DND-41 (cell line): Measurements from ENCODE around the gene RBM25.
A peak's percentile ranks its signal among the peaks of the same experiment; 100 is the strongest.

Experiments used
- ATAC-seq: fragments of 200-7000 bp; cut with Tn5 transposase; 3 replicates; pipeline ENCODE4 v1.9.1; 2021; ENCODE audit warnings: low read depth; ENCODE audit not compliant: insufficient read depth
- DNase-seq: peaks from one replicate; pipeline ENCODE4 v3.0.0-alpha.2; 2020
- H2AFZ ChIP-seq: 2 replicates; pipeline ENCODE4 v1.6.0; 2012; ENCODE audit warnings: low read depth, low read length
- H3K27ac ChIP-seq: 2 replicates; pipeline ENCODE4 v1.5.1; 2012; ENCODE audit warnings: low read length, inconsistent platforms
- H3K27me3 ChIP-seq: fragments of 200-600 bp; sonication (generic); 2 replicates; pipeline ENCODE4 v1.6.0; 2012; ENCODE audit warnings: low read length, mild to moderate bottlenecking, inconsistent platforms; ENCODE audit not compliant: insufficient read depth, poor library complexity
- H3K36me3 ChIP-seq: 2 replicates; pipeline ENCODE4 v1.5.1; 2012; ENCODE audit warnings: low read length, inconsistent platforms; ENCODE audit not compliant: insufficient read depth
- H3K4me1 ChIP-seq: 2 replicates; pipeline ENCODE4 v1.5.1; 2012; ENCODE audit warnings: mild to moderate bottlenecking, low read length; ENCODE audit not compliant: insufficient read depth
- H3K4me2 ChIP-seq: 2 replicates; pipeline ENCODE4 v1.6.0; 2012; ENCODE audit warnings: mild to moderate bottlenecking, moderate library complexity, low read length, inconsistent platforms; ENCODE audit not compliant: insufficient read depth
- H3K4me3 ChIP-seq, 2 experiments: fragments of 200-600 bp in 1 of 2; shearing (Covaris generic) in 1 of 2; 2 replicates each; pipeline ENCODE4 v1.5.1; 2012 to 2016; ENCODE audit warnings: inconsistent platforms in 2 of 2, low read length in 2 of 2, mild to moderate bottlenecking in 2 of 2, low read depth in 1 of 2, moderate library complexity in 1 of 2
- H3K79me2 ChIP-seq: 2 replicates; pipeline ENCODE4 v1.6.0; 2012; ENCODE audit warnings: low read length, inconsistent platforms; ENCODE audit not compliant: insufficient read depth
- H3K9ac ChIP-seq: 2 replicates; pipeline ENCODE4 v1.6.0; 2012; ENCODE audit warnings: low read depth, mild to moderate bottlenecking, inconsistent platforms, low read length, moderate library complexity
- H3K9me3 ChIP-seq: 2 replicates; pipeline ENCODE4 v1.5.1; 2012; ENCODE audit warnings: low read length, moderate library complexity, mild to moderate bottlenecking, inconsistent platforms; ENCODE audit not compliant: insufficient read depth, severe bottlenecking
- H4K20me1 ChIP-seq: 2 replicates; pipeline ENCODE4 v1.6.0; 2012; ENCODE audit warnings: low read length; ENCODE audit not compliant: insufficient read depth
- CTCF ChIP-seq: IDR thresholded peaks from 2 replicates; pipeline ENCODE4 v1.5.1; 2012; ENCODE audit warnings: borderline replicate concordance, low read length, moderate library complexity, mild to moderate bottlenecking; ENCODE audit not compliant: poor library complexity, severe bottlenecking; ENCODE audit errors: extremely low read depth
- EZH2 ChIP-seq: IDR thresholded peaks from 3 replicates; pipeline ENCODE4 v1.6.1; 2012; ENCODE audit warnings: borderline replicate concordance, low read depth, mild to moderate bottlenecking, moderate library complexity, low read length, inconsistent platforms; ENCODE audit not compliant: severe bottlenecking

RBM25 gene

GRCh38 chr14:73049428-73049827 is 8.9 kb upstream of the RBM25 start:
- no peaks in the 10 kb centered on the region for H3K9me3 ChIP-seq
- no peak overlapping the region for H3K27ac ChIP-seq
- H3K27me3 ChIP-seq = no peaks in the 10 kb centered on the region
- H3K9ac ChIP-seq = no peak overlapping the region
- TF ChIP-seq EZH2 = no peak
- no peak for TF ChIP-seq CTCF
- no peak overlapping the region for H3K4me2 ChIP-seq
- no peaks in the 10 kb centered on the region for H3K36me3 ChIP-seq
- no peaks in the 10 kb centered on the region for H4K20me1 ChIP-seq
- DNase-seq = no peak
- H3K4me3 ChIP-seq = no peak overlapping the region
- no peaks in the 10 kb centered on the region for H3K4me1 ChIP-seq
- no peaks in the 10 kb centered on the region for H3K79me2 ChIP-seq
- no peak overlapping the region for H2AFZ ChIP-seq
- no peak for ATAC-seq

GRCh38 chr14:73055251-73055650 is 3.1 kb upstream of the RBM25 start:
- H3K27ac ChIP-seq = no peak overlapping the region
- H3K9me3 ChIP-seq = no peaks in the 10 kb centered on the region
- peaks cover 25% of the 10 kb centered on the region for H3K79me2 ChIP-seq
- H3K36me3 ChIP-seq = no peaks in the 10 kb centered on the region; the same call in 1 of the 2 replicates
- no peak for DNase-seq
- H3K9ac ChIP-seq = no peak overlapping the region
- peaks cover 7% of the 10 kb centered on the region; the same call in 1 of the 2 replicates for H4K20me1 ChIP-seq
- no peak for TF ChIP-seq EZH2
- no peak for TF ChIP-seq CTCF
- no peaks in the 10 kb centered on the region for H3K27me3 ChIP-seq
- no peak overlapping the region for H3K4me2 ChIP-seq
- H3K4me3 ChIP-seq = no peak overlapping the region
- H2AFZ ChIP-seq = no peak overlapping the region
- ATAC-seq = no peak
- peaks cover 19% of the 10 kb centered on the region for H3K4me1 ChIP-seq

GRCh38 chr14:73057944-73058223 is 450 bp upstream of the RBM25 start:
- no peak for DNase-seq
- H3K27me3 ChIP-seq = no peaks in the 10 kb centered on the region
- H3K4me2 ChIP-seq = peak overlapping the region; percentile 66
- H3K4me1 ChIP-seq = peaks cover 36% of the 10 kb centered on the region
- H3K4me3 ChIP-seq = peak overlapping the region; percentile 60 to 67
- H3K79me2 ChIP-seq = peaks cover 51% of the 10 kb centered on the region
- H2AFZ ChIP-seq = peak overlapping the region; percentile 82
- peak overlapping the region; percentile 92 for H3K27ac ChIP-seq
- peaks cover 24% of the 10 kb centered on the region for H3K36me3 ChIP-seq
- peaks cover 33% of the 10 kb centered on the region for H4K20me1 ChIP-seq
- no peak for TF ChIP-seq EZH2
- TF ChIP-seq CTCF = no peak
- H3K9me3 ChIP-seq = no peaks in the 10 kb centered on the region
- ATAC-seq = no peak
- H3K9ac ChIP-seq = peak overlapping the region; percentile 79
